Suprapubic skin (tissue), 4 donors: Measurements from ENCODE around the gene PNPT1.

Source experiments
- CTCF ChIP-seq, 2 donors: fragments of 200-600 bp in 1 of 2; fragments of 450-650 bp in 1 of 2; sonication (generic) in 1 of 2; IDR thresholded peaks; one replicate each; pipeline ENCODE4 v1.5.1; 2016 to 2019; ENCODE audit warnings: antibody characterized with exemption in 2 of 2, mild to moderate bottlenecking in 1 of 2, moderate library complexity in 1 of 2
- EP300 ChIP-seq: sonication (generic); formaldehyde crosslinking; IDR thresholded peaks from one replicate; pipeline ENCODE4 v1.6.1; 2017; ENCODE audit warnings: antibody characterized with exemption
- POLR2A ChIP-seq, 2 donors: fragments of 450-650 bp; IDR thresholded peaks; one replicate each; pipeline ENCODE4 v1.6.1; 2017; ENCODE audit warnings: antibody characterized with exemption in 2 of 2, mild to moderate bottlenecking in 2 of 2, moderate library complexity in 2 of 2
- POLR2AphosphoS5 ChIP-seq, 3 donors: sonication (generic); formaldehyde crosslinking; IDR thresholded peaks; one replicate each; pipeline ENCODE4 v1.6.1; 2017; ENCODE audit warnings: antibody characterized with exemption in 3 of 3

DNA sequence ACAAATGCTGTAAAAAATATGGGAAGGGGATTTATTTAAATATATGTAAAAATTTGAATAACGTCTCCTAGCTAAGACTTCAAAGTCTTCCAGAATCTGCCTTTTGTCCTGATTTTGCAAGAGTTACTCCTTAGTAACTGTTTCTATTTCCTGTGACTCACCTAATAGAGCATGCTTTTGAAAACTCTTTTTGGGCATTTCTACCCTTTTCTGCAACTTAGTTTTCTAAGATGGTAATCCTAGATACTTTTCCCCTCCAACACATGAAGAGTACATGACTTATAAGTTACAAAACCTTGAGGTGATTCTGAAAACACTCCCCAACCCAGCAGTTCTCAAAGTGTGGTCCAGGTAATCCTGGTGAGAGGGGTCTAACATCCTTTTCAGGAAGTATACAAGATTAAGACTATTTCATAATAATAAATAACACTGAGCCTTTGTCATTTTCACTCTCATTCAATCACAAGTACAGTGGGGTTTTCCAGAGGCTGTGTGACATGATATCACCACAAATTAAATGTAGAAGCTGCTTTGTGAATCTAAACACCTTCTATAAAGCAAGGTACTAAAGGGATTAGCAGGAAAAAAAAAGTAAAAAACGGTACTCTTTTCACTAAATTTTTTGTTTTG is 108.1 kb downstream of the PNPT1 start:
- TF ChIP-seq POLR2A (IDR thresholded peaks at IDR 0.05) (no peak), POLR2AphosphoS5 (IDR thresholded peaks at IDR 0.05) (no peak), CTCF (IDR thresholded peaks at IDR 0.05) (no peak), EP300 (no peak)
